ENCODE measurements around the gene ACAP3.

DNA sequence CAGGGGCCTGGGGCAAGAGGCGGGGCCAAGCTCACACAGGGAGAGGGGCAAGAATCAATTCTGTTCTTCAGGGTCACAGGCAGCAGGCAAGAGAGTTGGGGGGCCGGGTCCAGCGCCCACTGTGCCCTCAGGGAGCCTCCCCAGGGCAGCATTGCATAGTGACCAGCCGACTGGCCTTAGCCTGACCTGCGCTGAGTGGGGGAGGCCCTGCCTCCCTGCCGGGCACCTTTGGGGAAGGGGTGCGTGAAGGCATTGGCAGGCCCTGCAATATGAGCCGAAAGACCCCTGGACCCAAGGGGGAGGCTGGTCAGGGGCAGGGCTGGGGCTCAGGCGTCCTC is 15.3 kb downstream of the ACAP3 start:
- TF ChIP-seq EGR1 (IDR thresholded peaks at IDR 0.05) (no peak), EP300 (IDR thresholded peaks at IDR 0.05; ENCODE audit: borderline replicate concordance) (no peak), RAD21 (IDR thresholded peaks at IDR 0.05; ENCODE audit: low read depth) (no peak), TEAD4 (IDR thresholded peaks at IDR 0.05) (no peak), TCF12 (IDR thresholded peaks at IDR 0.05; ENCODE audit: low read depth) (no peak), TAF1 (IDR thresholded peaks at IDR 0.05; ENCODE audit: low read depth) (no peak), YY1 (IDR thresholded peaks at IDR 0.05; ENCODE audit: low read depth) (no peak), FOXM1 (IDR thresholded peaks at IDR 0.05; ENCODE audit: borderline replicate concordance, low read depth) (no peak), MAX (IDR thresholded peaks at IDR 0.05) (no peak), ZBTB7A (IDR thresholded peaks at IDR 0.05; ENCODE audit: low read depth) (no peak)
- TF ChIP-seq, protein P1, sequence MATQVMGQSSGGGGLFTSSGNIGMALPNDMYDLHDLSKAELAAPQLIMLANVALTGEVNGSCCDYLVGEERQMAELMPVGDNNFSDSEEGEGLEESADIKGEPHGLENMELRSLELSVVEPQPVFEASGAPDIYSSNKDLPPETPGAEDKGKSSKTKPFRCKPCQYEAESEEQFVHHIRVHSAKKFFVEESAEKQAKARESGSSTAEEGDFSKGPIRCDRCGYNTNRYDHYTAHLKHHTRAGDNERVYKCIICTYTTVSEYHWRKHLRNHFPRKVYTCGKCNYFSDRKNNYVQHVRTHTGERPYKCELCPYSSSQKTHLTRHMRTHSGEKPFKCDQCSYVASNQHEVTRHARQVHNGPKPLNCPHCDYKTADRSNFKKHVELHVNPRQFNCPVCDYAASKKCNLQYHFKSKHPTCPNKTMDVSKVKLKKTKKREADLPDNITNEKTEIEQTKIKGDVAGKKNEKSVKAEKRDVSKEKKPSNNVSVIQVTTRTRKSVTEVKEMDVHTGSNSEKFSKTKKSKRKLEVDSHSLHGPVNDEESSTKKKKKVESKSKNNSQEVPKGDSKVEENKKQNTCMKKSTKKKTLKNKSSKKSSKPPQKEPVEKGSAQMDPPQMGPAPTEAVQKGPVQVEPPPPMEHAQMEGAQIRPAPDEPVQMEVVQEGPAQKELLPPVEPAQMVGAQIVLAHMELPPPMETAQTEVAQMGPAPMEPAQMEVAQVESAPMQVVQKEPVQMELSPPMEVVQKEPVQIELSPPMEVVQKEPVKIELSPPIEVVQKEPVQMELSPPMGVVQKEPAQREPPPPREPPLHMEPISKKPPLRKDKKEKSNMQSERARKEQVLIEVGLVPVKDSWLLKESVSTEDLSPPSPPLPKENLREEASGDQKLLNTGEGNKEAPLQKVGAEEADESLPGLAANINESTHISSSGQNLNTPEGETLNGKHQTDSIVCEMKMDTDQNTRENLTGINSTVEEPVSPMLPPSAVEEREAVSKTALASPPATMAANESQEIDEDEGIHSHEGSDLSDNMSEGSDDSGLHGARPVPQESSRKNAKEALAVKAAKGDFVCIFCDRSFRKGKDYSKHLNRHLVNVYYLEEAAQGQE (IDR thresholded peaks at IDR 0.05; ENCODE audit: low read depth), result no peak
- TF ChIP-seq, protein P2, sequence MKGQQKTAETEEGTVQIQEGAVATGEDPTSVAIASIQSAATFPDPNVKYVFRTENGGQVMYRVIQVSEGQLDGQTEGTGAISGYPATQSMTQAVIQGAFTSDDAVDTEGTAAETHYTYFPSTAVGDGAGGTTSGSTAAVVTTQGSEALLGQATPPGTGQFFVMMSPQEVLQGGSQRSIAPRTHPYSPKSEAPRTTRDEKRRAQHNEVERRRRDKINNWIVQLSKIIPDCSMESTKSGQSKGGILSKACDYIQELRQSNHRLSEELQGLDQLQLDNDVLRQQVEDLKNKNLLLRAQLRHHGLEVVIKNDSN (IDR thresholded peaks at IDR 0.05), result no peak

Measured in Ishikawa (cell line).